HepG2 (cell line): Measurements from ENCODE around the gene FAM180A. TPM values are rescaled to one million over a fixed set of nuclear protein-coding genes. Genes with fewer than 3 reads are reported as not detected.

Source experiments
- ARID2 ChIP-seq: sonication (generic); formaldehyde crosslinking; IDR thresholded peaks from 2 replicates; pipeline ENCODE4 v1.8.1; 2022; ENCODE audit warnings: mild to moderate bottlenecking, missing genetic modification reagents, borderline replicate concordance
- DMAP1 ChIP-seq: IDR thresholded peaks from 2 replicates; pipeline ENCODE4 v1.6.1; 2016
- GPN1 ChIP-seq: sonication (generic); formaldehyde crosslinking; IDR thresholded peaks from 2 replicates; pipeline ENCODE4 v1.5.1; 2020; ENCODE audit warnings: missing genetic modification reagents, borderline replicate concordance
- MATR3 ChIP-seq: sonication (generic); formaldehyde crosslinking; IDR thresholded peaks from 2 replicates; pipeline ENCODE4 v1.4.0; 2020; ENCODE audit warnings: missing genetic modification reagents
- PAX8 ChIP-seq: sonication (generic); formaldehyde crosslinking; IDR thresholded peaks from 2 replicates; pipeline ENCODE4 v1.8.0; 2022; ENCODE audit warnings: mild to moderate bottlenecking, missing genetic modification reagents, borderline replicate concordance
- RXRB ChIP-seq: IDR thresholded peaks from 2 replicates; pipeline ENCODE4 v1.6.1; 2016; ENCODE audit warnings: borderline replicate concordance, missing genetic modification reagents, missing compliant biosample characterization
- TGIF2 ChIP-seq: IDR thresholded peaks from 2 replicates; pipeline ENCODE4 v1.6.1; 2016; ENCODE audit warnings: control low read depth, missing compliant biosample characterization
- ZNF253 ChIP-seq: sonication (generic); formaldehyde crosslinking; IDR thresholded peaks from 2 replicates; pipeline ENCODE4 v1.8.0; 2022; ENCODE audit warnings: mild to moderate bottlenecking, missing genetic modification reagents, borderline replicate concordance
- ZNF749 ChIP-seq: sonication (generic); formaldehyde crosslinking; IDR thresholded peaks from 2 replicates; pipeline ENCODE4 v1.8.0; 2022; ENCODE audit warnings: mild to moderate bottlenecking, missing genetic modification reagents, moderate library complexity, borderline replicate concordance
- ZNF773 ChIP-seq: sonication (generic); formaldehyde crosslinking; IDR thresholded peaks from 2 replicates; pipeline ENCODE4 v1.4.0; 2020; ENCODE audit warnings: missing genetic modification reagents, borderline replicate concordance
- polyA plus RNA-seq, 8 experiments: library from polyadenylated mRNA; depleted of rRNA in 3 of 8; stranded (reverse) in 7 of 8; unstranded in 1 of 8; fragments of >200 nt; fragmentation: Illumina TruSeq in 4 of 8; extraction: Trizol in 4 of 8; gene quantifications; 2 replicates each; pipeline versions ENCODE4 v1.2.1 to v1.2.3, GENCODE V29; 2011 to 2016; ENCODE audit warnings: low read depth in 4 of 8, missing spikeins in 1 of 8, mixed read lengths in 1 of 8; ENCODE audit not compliant: insufficient read depth in 1 of 8
- total RNA-seq, 5 experiments: library from RNA; depleted of rRNA; stranded (reverse); fragments of >200 nt; fragmentation: Illumina TruSeq; extraction: Trizol; gene quantifications; 2 replicates each; pipeline ENCODE4 v1.2.3, GENCODE V29; 2016; ENCODE audit warnings: low read depth in 1 of 5
- TF ChIP-seq, protein P1 (sequence below): sonication (generic); formaldehyde crosslinking; IDR thresholded peaks from 2 replicates; pipeline ENCODE4 v1.4.0; 2020; ENCODE audit warnings: low read depth, missing genetic modification reagents
- TF ChIP-seq, protein P2 (sequence below): sonication (generic); formaldehyde crosslinking; IDR thresholded peaks from 2 replicates; pipeline ENCODE4 v1.5.0; 2020; ENCODE audit warnings: missing genetic modification reagents

FAM180A gene
- total and polyA plus RNA-seq, 2 of the 13 experiments (the other 11 are each of a cell fraction or from before 2014, with no cell fraction given) = not detected

DNA sequence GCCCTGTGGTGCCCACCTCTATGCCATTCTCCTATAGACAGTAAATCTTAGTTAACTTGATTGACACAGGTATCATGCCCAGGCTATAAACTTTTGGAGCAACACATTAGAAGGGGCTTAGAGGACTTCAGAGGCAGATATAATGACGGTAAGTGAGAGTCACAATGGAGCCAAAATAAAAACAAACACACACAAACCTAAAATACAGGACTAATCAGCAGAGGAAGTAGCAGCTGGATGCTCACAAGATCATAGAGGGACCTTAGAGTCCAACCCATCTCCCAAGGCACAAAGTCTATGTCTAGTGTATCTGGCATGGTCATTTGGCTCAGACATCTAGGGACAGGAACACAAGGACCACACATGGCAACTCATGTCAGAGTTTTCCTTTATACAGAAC is 32.9 kb downstream of the FAM180A start (continued):
- TF ChIP-seq ZNF773 (CRISPR knock-in tag) (no peak), GPN1 (no peak), ZNF253 (CRISPR knock-in tag) (no peak), TGIF2 (CRISPR knock-in tag) (no peak), ZNF749 (CRISPR knock-in tag) (no peak), ARID2 (CRISPR knock-in tag) (no peak), PAX8 (CRISPR knock-in tag) (no peak), DMAP1 (no peak), MATR3 (CRISPR knock-in tag) (no peak), RXRB (no peak)
- TF ChIP-seq, protein P1, sequence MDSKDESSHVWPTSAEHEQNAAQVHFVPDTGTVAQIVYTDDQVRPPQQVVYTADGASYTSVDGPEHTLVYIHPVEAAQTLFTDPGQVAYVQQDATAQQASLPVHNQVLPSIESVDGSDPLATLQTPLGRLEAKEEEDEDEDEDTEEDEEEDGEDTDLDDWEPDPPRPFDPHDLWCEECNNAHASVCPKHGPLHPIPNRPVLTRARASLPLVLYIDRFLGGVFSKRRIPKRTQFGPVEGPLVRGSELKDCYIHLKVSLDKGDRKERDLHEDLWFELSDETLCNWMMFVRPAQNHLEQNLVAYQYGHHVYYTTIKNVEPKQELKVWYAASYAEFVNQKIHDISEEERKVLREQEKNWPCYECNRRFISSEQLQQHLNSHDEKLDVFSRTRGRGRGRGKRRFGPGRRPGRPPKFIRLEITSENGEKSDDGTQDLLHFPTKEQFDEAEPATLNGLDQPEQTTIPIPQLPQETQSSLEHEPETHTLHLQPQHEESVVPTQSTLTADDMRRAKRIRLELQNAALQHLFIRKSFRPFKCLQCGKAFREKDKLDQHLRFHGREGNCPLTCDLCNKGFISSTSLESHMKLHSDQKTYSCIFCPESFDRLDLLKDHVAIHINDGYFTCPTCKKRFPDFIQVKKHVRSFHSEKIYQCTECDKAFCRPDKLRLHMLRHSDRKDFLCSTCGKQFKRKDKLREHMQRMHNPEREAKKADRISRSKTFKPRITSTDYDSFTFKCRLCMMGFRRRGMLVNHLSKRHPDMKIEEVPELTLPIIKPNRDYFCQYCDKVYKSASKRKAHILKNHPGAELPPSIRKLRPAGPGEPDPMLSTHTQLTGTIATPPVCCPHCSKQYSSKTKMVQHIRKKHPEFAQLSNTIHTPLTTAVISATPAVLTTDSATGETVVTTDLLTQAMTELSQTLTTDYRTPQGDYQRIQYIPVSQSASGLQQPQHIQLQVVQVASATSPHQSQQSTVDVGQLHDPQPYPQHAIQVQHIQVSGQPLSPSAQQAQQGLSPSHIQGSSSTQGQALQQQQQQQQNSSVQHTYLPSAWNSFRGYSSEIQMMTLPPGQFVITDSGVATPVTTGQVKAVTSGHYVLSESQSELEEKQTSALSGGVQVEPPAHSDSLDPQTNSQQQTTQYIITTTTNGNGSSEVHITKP = no peak
- TF ChIP-seq, protein P2, sequence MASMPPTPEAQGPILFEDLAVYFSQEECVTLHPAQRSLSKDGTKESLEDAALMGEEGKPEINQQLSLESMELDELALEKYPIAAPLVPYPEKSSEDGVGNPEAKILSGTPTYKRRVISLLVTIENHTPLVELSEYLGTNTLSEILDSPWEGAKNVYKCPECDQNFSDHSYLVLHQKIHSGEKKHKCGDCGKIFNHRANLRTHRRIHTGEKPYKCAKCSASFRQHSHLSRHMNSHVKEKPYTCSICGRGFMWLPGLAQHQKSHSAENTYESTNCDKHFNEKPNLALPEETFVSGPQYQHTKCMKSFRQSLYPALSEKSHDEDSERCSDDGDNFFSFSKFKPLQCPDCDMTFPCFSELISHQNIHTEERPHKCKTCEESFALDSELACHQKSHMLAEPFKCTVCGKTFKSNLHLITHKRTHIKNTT (CRISPR knock-in tag) = no peak
- TF ChIP-seq, all 625 proteins: peak for 0
